Measurements from ENCODE around the gene S100A16.

DNA sequence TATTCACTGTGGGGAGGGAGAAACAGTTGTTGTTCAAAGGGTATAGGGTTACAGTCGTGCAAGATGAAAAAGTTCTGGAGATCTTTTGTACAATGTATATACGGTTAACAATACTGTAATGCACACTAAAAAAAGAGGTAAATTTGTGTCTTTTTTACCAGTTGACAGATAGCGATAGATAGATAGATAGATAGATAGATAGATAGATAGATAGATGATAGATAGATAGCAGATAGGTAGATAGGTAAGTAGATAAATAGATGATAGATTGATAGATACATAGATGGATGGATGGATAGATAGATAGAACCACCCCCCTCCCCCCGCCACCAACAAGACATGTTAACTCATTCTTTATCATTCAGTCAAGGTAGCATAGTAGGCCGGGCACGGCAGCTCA lies 10.2 kb downstream of the S100A16 start:
- TF ChIP-seq POLR2A (IDR thresholded peaks at IDR 0.05) (no peak), CTCF (IDR thresholded peaks at IDR 0.05) (no peak)
